Stomach (tissue), 9 donors: ENCODE results near the gene VWC2L. TPM values are rescaled to one million over a fixed set of nuclear protein-coding genes. Genes with fewer than 3 reads are reported as not detected.
A peak's percentile ranks its signal among the peaks of the same experiment; 100 is the strongest.

ENCODE experiments used
- DNase-seq, 2 donors: peaks; one replicate each; pipeline versions ENCODE4 v3.0.0 to v3.0.0-alpha.2; 2013 to 2019
- H3K27ac ChIP-seq, 5 donors: fragments of 200-600 bp in 4 of 5; sonication (generic) in 4 of 5; one replicate each; pipeline ENCODE4 v1.5.1; 2013 to 2019; ENCODE audit warnings: mild to moderate bottlenecking in 1 of 5, moderate library complexity in 1 of 5
- H3K27me3 ChIP-seq, 3 donors: fragments of 200-600 bp; sonication (generic); one replicate each; pipeline ENCODE4 v1.5.1; 2017 to 2019; ENCODE audit warnings: mixed run types in 1 of 3
- H3K36me3 ChIP-seq, 4 donors: fragments of 200-600 bp; sonication (generic); 1 replicate in 3 of 4; 2 replicates in 1 of 4; pipeline ENCODE4 v1.5.1; 2016 to 2019
- H3K4me1 ChIP-seq, 4 donors: fragments of 200-600 bp; sonication (generic); one replicate each; pipeline ENCODE4 v1.5.1; 2016 to 2019
- H3K4me3 ChIP-seq, 4 donors: fragments of 200-600 bp; sonication (generic) in 3 of 4; one replicate each; pipeline ENCODE4 v1.5.1; 2016 to 2019; ENCODE audit warnings: mild to moderate bottlenecking in 1 of 4
- H3K9me3 ChIP-seq, 4 donors: fragments of 200-600 bp; sonication (generic); one replicate each; pipeline ENCODE4 v1.5.1; 2016 to 2019
- EP300 ChIP-seq: sonication (generic); formaldehyde crosslinking; IDR thresholded peaks from one replicate; pipeline ENCODE4 v1.6.1; 2017; ENCODE audit warnings: antibody characterized with exemption
- POLR2A ChIP-seq, 4 donors: fragments of 450-650 bp; IDR thresholded peaks; one replicate each; pipeline ENCODE4 v1.6.1; 2016; ENCODE audit warnings: antibody characterized with exemption in 4 of 4, control low read depth in 2 of 4, mild to moderate bottlenecking in 1 of 4, moderate library complexity in 1 of 4
- POLR2AphosphoS5 ChIP-seq, 3 donors: sonication (generic); formaldehyde crosslinking; IDR thresholded peaks; one replicate each; pipeline ENCODE4 v1.6.1; 2016; ENCODE audit warnings: antibody characterized with exemption in 3 of 3
- WGBS, 5 donors: extraction: QIAGEN DNeasy Blood & Tissue Kit in 3 of 5; methylation state at CpG; one replicate each; pipeline versions ENCODE4 v1.1.5 to v1.1.7; 2013 to 2018; 5-methylcytosine and 5-hydroxymethylcytosine counted together
- intact Hi-C: fragments of 100-400 bp; cut with DNase I; formaldehyde crosslinking; loops from one replicate; pipeline ENCODE4 v1.15.1; 2023; ENCODE audit warnings: low total_unique reads
- polyA plus RNA-seq, 3 donors: library from polyadenylated mRNA; stranded (reverse); fragments of 200-250 nt; gene quantifications; one replicate each; pipeline ENCODE4 v1.2.3, GENCODE V29; 2013
- total RNA-seq, 5 donors: library from RNA; depleted of rRNA; stranded (reverse); fragments of >200 nt; gene quantifications; one replicate each; pipeline versions ENCODE4 v1.1.0 to v1.2.3, GENCODE V29; 2014 to 2016
- TF ChIP-seq, protein P1 (sequence below), 7 experiments: fragments of 450-650 bp in 4 of 7; fragments of 200-600 bp in 3 of 7; sonication (generic) in 3 of 7; IDR thresholded peaks; one replicate each; pipeline ENCODE4 v1.5.1; 2016 to 2019; ENCODE audit warnings: antibody characterized with exemption in 7 of 7, control low read depth in 2 of 7, mild to moderate bottlenecking in 1 of 7
- donor health status: healthy with polysubstance abuse.
- donor health status: Bipolar disorder and iron deficiency.
- donor health status: healthy.

VWC2L gene
- total and polyA plus RNA-seq, 8 donors = 0.55 TPM; not detected in 7

DNA sequence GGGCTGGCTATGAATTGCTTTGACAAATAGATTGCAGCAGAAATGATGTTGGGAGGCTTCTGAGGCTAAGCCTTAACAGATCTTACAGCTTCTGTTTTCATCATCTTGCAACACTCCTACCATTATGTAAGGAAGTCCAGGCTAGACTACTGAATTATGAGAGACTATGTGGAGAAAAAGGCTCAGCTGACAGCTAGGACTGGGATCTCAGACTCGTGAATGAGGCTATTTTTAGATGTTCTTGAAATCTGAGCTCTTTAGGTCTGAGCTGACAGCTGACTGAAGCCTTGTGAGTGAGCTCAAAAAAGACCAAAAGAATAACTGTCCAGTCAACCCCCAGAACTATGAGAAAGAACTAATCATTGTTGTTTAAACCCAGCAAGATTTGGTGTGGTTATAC is 70.3 kb downstream of the VWC2L start:
- Histone ChIP-seq H3K4me1 (no peaks in the 10 kb centered on the region), H3K27ac (no peak overlapping the region), H3K9me3 (no peaks in the 10 kb centered on the region), H3K36me3 (no peaks in the 10 kb centered on the region), H3K4me3 (no peak overlapping the region), H3K27me3 (no peaks in the 10 kb centered on the region)
- intact Hi-C loops = no loop called here
- peak in 1 of 2 donors; percentile 11 for DNase-seq
- WGBS, 5 donors = 0 to 21% (median 0%) methylated on average over 1 of the region's 1 CpG
- TF ChIP-seq, protein P1, sequence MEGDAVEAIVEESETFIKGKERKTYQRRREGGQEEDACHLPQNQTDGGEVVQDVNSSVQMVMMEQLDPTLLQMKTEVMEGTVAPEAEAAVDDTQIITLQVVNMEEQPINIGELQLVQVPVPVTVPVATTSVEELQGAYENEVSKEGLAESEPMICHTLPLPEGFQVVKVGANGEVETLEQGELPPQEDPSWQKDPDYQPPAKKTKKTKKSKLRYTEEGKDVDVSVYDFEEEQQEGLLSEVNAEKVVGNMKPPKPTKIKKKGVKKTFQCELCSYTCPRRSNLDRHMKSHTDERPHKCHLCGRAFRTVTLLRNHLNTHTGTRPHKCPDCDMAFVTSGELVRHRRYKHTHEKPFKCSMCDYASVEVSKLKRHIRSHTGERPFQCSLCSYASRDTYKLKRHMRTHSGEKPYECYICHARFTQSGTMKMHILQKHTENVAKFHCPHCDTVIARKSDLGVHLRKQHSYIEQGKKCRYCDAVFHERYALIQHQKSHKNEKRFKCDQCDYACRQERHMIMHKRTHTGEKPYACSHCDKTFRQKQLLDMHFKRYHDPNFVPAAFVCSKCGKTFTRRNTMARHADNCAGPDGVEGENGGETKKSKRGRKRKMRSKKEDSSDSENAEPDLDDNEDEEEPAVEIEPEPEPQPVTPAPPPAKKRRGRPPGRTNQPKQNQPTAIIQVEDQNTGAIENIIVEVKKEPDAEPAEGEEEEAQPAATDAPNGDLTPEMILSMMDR (IDR thresholded peaks at IDR 0.05) = no peak
- TF ChIP-seq POLR2AphosphoS5 (IDR thresholded peaks at IDR 0.05) (no peak), POLR2A (IDR thresholded peaks at IDR 0.05) (no peak), EP300 (no peak)

DNA sequence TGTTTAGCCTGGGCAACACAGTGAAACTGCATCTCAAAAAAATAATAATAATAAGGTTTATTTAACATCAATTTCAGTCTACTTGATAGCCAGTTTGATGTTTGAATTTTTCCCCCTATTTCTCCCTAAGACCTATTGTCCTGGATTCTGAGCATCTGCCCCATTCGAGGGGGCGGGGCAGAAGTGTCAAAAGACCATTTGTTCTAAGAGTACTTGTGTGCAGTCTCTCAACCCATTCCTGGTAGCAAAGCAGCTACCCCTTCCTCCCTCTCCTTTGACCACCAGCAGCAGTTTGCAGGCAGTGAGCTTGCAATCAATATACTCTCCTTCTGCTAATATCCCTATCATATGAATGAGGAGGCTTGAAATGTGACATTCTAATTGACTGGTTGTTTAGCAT is 71.9 kb downstream of the VWC2L start:
- DNase-seq = no peak
- TF ChIP-seq, protein P1 (IDR thresholded peaks at IDR 0.05) = no peak
- TF ChIP-seq EP300 = no peak
- no peak for TF ChIP-seq POLR2AphosphoS5 (IDR thresholded peaks at IDR 0.05)
- TF ChIP-seq POLR2A (IDR thresholded peaks at IDR 0.05) = no peak
- Histone ChIP-seq H3K36me3 (no peaks in the 10 kb centered on the region), H3K9me3 (no peaks in the 10 kb centered on the region), H3K4me3 (no peak overlapping the region), H3K27me3 (no peaks in the 10 kb centered on the region), H3K27ac (no peak overlapping the region), H3K4me1 (no peaks in the 10 kb centered on the region)
- intact Hi-C loops = no loop called here
- 78 to 90% (median 79%) methylated on average over 2 of the region's 2 CpGs for WGBS, 5 donors

GRCh38 chr2:214484239-214484638 is 73.4 kb downstream of the VWC2L start:
- intact Hi-C loops = no loop called here
- H3K9me3 ChIP-seq = no peaks in the 10 kb centered on the region
- H3K27ac ChIP-seq = no peak overlapping the region
- 76 to 90% (median 84%) methylated on average over 3 of the region's 3 CpGs for WGBS, 5 donors
- TF ChIP-seq POLR2AphosphoS5 (IDR thresholded peaks at IDR 0.05) (no peak), POLR2A (IDR thresholded peaks at IDR 0.05) (no peak), EP300 (no peak)
- TF ChIP-seq, protein P1 (IDR thresholded peaks at IDR 0.05) = no peak
- H3K27me3 ChIP-seq = no peaks in the 10 kb centered on the region
- no peaks in the 10 kb centered on the region for H3K36me3 ChIP-seq
- DNase-seq = no peak
- no peaks in the 10 kb centered on the region for H3K4me1 ChIP-seq
- H3K4me3 ChIP-seq = no peak overlapping the region

GRCh38 chr2:214484701-214485100 is 73.8 kb downstream of the VWC2L start:
- no peaks in the 10 kb centered on the region for H3K36me3 ChIP-seq
- H3K9me3 ChIP-seq = no peaks in the 10 kb centered on the region
- intact Hi-C loops = no loop called here
- WGBS, 5 donors = 62 to 78% (median 71%) methylated on average over 2 of the region's 2 CpGs
- no peaks in the 10 kb centered on the region for H3K4me1 ChIP-seq
- no peak overlapping the region for H3K27ac ChIP-seq
- TF ChIP-seq, protein P1 (IDR thresholded peaks at IDR 0.05) = no peak
- TF ChIP-seq POLR2AphosphoS5 (IDR thresholded peaks at IDR 0.05) = no peak
- no peak overlapping the region for H3K4me3 ChIP-seq
- H3K27me3 ChIP-seq = no peaks in the 10 kb centered on the region
- DNase-seq = no peak
